Liver (tissue), 9 donors: Measurements from ENCODE around the gene MYCBPAP. TPM values are rescaled to one million over a fixed set of nuclear protein-coding genes. Genes with fewer than 3 reads are reported as not detected.

Experiments used
- DNase-seq: peaks from one replicate; pipeline ENCODE4 v3.0.0-alpha.2; 2017; ENCODE audit warnings: low spot score
- H3K27ac ChIP-seq, 2 donors: one replicate each; pipeline ENCODE4 v1.7.0; 2013; ENCODE audit warnings: inconsistent platforms in 2 of 2, low read length in 2 of 2, control low read depth in 1 of 2, low read depth in 1 of 2, mild to moderate bottlenecking in 1 of 2
- H3K27me3 ChIP-seq, 4 donors: one replicate each; pipeline versions ENCODE4 v1.6.1 to v1.7.0; 2013; ENCODE audit warnings: low read length in 3 of 4, inconsistent platforms in 1 of 4, mild to moderate bottlenecking in 1 of 4, moderate library complexity in 1 of 4; ENCODE audit not compliant: control insufficient read depth in 4 of 4, insufficient read depth in 4 of 4
- H3K36me3 ChIP-seq, 4 donors: one replicate each; pipeline versions ENCODE4 v1.6.1 to v1.7.0; 2013; ENCODE audit warnings: low read length in 3 of 4, mild to moderate bottlenecking in 3 of 4, low read depth in 1 of 4, moderate library complexity in 1 of 4; ENCODE audit not compliant: control insufficient read depth in 4 of 4, insufficient read depth in 3 of 4
- H3K4me1 ChIP-seq, 4 donors: one replicate each; pipeline versions ENCODE4 v1.6.1 to v1.7.0; 2013; ENCODE audit warnings: low read length in 3 of 4, mild to moderate bottlenecking in 3 of 4, moderate library complexity in 1 of 4; ENCODE audit not compliant: control insufficient read depth in 4 of 4, insufficient read depth in 4 of 4
- H3K4me3 ChIP-seq, 3 donors: one replicate each; pipeline versions ENCODE4 v1.6.1 to v1.7.0; 2013; ENCODE audit warnings: low read length in 3 of 3, control low read depth in 1 of 3, low read depth in 1 of 3, mild to moderate bottlenecking in 1 of 3
- H3K9ac ChIP-seq, 2 donors: one replicate each; pipeline ENCODE4 v1.7.0; 2013; ENCODE audit warnings: low read length in 2 of 2, mild to moderate bottlenecking in 2 of 2, moderate library complexity in 2 of 2, control low read depth in 1 of 2, low read depth in 1 of 2
- H3K9me3 ChIP-seq, 4 donors: one replicate each; pipeline versions ENCODE4 v1.6.1 to v1.7.0; 2013; ENCODE audit warnings: low read length in 3 of 4; ENCODE audit not compliant: control insufficient read depth in 4 of 4
- ATF3 ChIP-seq: IDR thresholded peaks from 2 replicates; pipeline ENCODE4 v1.6.1; 2016; ENCODE audit warnings: antibody characterized with exemption
- EGR1 ChIP-seq, 2 donors: IDR thresholded peaks; 2 replicates each; pipeline ENCODE4 v1.6.1; 2016 to 2018; ENCODE audit warnings: antibody characterized with exemption in 2 of 2, low read depth in 2 of 2
- FOXA2 ChIP-seq: IDR thresholded peaks from 2 replicates; pipeline ENCODE4 v1.6.1; 2016; ENCODE audit warnings: antibody characterized with exemption
- GABPA ChIP-seq, 2 donors: IDR thresholded peaks in 1 of 2; conservative IDR thresholded peaks in 1 of 2; 2 replicates each; pipeline ENCODE4 v1.6.1; 2016; ENCODE audit warnings: antibody characterized with exemption in 2 of 2, mild to moderate bottlenecking in 1 of 2, moderate library complexity in 1 of 2
- HNF4G ChIP-seq: IDR thresholded peaks from 2 replicates; pipeline ENCODE4 v1.6.1; 2016; ENCODE audit warnings: antibody characterized with exemption
- NR2F2 ChIP-seq: IDR thresholded peaks from 2 replicates; pipeline ENCODE4 v1.6.1; 2016; ENCODE audit warnings: antibody characterized with exemption
- RAD21 ChIP-seq, 2 donors: IDR thresholded peaks; 2 replicates each; pipeline ENCODE4 v1.6.1; 2016; ENCODE audit warnings: antibody characterized with exemption in 2 of 2, mild to moderate bottlenecking in 2 of 2
- SP1 ChIP-seq: IDR thresholded peaks from 2 replicates; pipeline ENCODE4 v1.6.1; 2018; ENCODE audit warnings: antibody characterized with exemption, mild to moderate bottlenecking
- WGBS: extraction: QIAGEN DNeasy Blood & Tissue Kit; methylation state at CpG from one replicate; pipeline ENCODE4 v1.1.7; 2013; 5-methylcytosine and 5-hydroxymethylcytosine counted together
- polyA plus RNA-seq, 2 donors: library from polyadenylated mRNA; stranded (reverse) in 1 of 2; unstranded in 1 of 2; fragments of 200-250 nt in 1 of 2; fragments of >200 nt in 1 of 2; fragmentation: Nextera tagmentation in 1 of 2; extraction: Ambion mirVana in 1 of 2; gene quantifications; one replicate each; pipeline versions ENCODE4 v1.2.1 to v1.2.3, GENCODE V29; 2013 to 2015
- total RNA-seq, 2 donors: library from RNA; depleted of rRNA; stranded (reverse); fragments of >200 nt; gene quantifications; one replicate each; pipeline ENCODE4 v1.2.3, GENCODE V29; 2014
- TF ChIP-seq, protein P1 (sequence below): IDR thresholded peaks from 2 replicates; pipeline ENCODE4 v1.6.1; 2016; ENCODE audit warnings: antibody characterized with exemption
- TF ChIP-seq, protein P2 (sequence below): fragments of 150-350 bp; IDR thresholded peaks from 2 replicates; pipeline ENCODE4 v1.5.1; 2017; ENCODE audit warnings: improper control_type of control experiment, low read depth, low read length; ENCODE audit not compliant: missing input control
- TF ChIP-seq, protein P3 (sequence below): IDR thresholded peaks from 2 replicates; pipeline ENCODE4 v1.6.1; 2016; ENCODE audit warnings: antibody characterized with exemption
- donor health status: healthy.
- donor health status: healthy.
- donor health status: healthy.
- donor health status: healthy.
- donor health status: healthy.

The MYCBPAP gene
- total and polyA plus RNA-seq, 4 donors = 0.23 to 0.25 TPM; not detected in 2

GRCh38 chr17:50565402-50566350 lies 57.4 kb downstream of the MYCBPAP start:
- WGBS = 47% methylated on average over 10 of the region's 10 CpGs
- TF ChIP-seq SP1 = no peak
- no peak for TF ChIP-seq GABPA (IDR thresholded peaks at IDR 0.05 in 1 of 2, conservative IDR thresholded peaks at IDR 0.05 in 1 of 2)
- no peak for TF ChIP-seq NR2F2
- TF ChIP-seq, protein P1, sequence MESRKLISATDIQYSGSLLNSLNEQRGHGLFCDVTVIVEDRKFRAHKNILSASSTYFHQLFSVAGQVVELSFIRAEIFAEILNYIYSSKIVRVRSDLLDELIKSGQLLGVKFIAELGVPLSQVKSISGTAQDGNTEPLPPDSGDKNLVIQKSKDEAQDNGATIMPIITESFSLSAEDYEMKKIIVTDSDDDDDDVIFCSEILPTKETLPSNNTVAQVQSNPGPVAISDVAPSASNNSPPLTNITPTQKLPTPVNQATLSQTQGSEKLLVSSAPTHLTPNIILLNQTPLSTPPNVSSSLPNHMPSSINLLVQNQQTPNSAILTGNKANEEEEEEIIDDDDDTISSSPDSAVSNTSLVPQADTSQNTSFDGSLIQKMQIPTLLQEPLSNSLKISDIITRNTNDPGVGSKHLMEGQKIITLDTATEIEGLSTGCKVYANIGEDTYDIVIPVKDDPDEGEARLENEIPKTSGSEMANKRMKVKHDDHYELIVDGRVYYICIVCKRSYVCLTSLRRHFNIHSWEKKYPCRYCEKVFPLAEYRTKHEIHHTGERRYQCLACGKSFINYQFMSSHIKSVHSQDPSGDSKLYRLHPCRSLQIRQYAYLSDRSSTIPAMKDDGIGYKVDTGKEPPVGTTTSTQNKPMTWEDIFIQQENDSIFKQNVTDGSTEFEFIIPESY = no peak
- TF ChIP-seq EGR1 (IDR thresholded peaks at IDR 0.05; ENCODE audit: low read depth in 2 of 2) = no peak
- TF ChIP-seq, protein P2, sequence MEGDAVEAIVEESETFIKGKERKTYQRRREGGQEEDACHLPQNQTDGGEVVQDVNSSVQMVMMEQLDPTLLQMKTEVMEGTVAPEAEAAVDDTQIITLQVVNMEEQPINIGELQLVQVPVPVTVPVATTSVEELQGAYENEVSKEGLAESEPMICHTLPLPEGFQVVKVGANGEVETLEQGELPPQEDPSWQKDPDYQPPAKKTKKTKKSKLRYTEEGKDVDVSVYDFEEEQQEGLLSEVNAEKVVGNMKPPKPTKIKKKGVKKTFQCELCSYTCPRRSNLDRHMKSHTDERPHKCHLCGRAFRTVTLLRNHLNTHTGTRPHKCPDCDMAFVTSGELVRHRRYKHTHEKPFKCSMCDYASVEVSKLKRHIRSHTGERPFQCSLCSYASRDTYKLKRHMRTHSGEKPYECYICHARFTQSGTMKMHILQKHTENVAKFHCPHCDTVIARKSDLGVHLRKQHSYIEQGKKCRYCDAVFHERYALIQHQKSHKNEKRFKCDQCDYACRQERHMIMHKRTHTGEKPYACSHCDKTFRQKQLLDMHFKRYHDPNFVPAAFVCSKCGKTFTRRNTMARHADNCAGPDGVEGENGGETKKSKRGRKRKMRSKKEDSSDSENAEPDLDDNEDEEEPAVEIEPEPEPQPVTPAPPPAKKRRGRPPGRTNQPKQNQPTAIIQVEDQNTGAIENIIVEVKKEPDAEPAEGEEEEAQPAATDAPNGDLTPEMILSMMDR = no peak
- no peak for TF ChIP-seq ATF3
- no peak for TF ChIP-seq FOXA2
- TF ChIP-seq, protein P3, sequence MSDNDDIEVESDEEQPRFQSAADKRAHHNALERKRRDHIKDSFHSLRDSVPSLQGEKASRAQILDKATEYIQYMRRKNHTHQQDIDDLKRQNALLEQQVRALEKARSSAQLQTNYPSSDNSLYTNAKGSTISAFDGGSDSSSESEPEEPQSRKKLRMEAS = no peak
- no peak for TF ChIP-seq HNF4G
- no peak for TF ChIP-seq RAD21 (IDR thresholded peaks at IDR 0.05)
- H3K4me3 ChIP-seq = no peak overlapping the region
- no peak overlapping the region for H3K9ac ChIP-seq
- peaks cover 0 to 6% (median 1%) of the 10 kb centered on the region in 4 donors for H3K27me3 ChIP-seq
- no peaks in the 10 kb centered on the region for H3K9me3 ChIP-seq
- no peak overlapping the region for H3K27ac ChIP-seq
- no peaks in the 10 kb centered on the region for H3K36me3 ChIP-seq
- no peak for DNase-seq
- H3K4me1 ChIP-seq = peaks cover 0 to 5% (median 2%) of the 10 kb centered on the region in 4 donors

DNA sequence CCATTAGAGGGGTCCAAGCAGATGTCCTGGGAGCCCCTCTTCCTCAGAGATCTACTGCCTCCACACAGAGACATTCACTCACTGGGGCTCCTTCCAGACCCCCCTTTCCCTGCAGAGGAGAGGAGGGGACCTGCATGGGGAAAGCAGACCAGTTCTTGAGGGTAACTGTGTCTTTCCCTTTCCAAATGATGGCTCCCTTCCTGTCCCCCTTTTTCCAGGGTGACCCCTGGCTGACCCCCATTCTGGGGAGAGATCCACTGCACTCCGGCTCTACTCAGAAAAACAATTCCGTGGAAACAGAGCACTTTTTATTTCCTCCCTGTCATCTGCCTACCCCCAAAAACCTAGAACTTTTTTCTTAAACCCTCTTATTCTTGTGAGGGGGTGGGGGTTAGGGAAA lies 58.6 kb downstream of the MYCBPAP start:
- no peaks in the 10 kb centered on the region for H3K9me3 ChIP-seq
- H3K27me3 ChIP-seq = peaks cover 0 to 6% (median 1%) of the 10 kb centered on the region in 4 donors
- no peak overlapping the region for H3K9ac ChIP-seq
- no peak overlapping the region for H3K4me3 ChIP-seq
- no peaks in the 10 kb centered on the region for H3K4me1 ChIP-seq
- H3K27ac ChIP-seq = no peak overlapping the region
- no peaks in the 10 kb centered on the region for H3K36me3 ChIP-seq
- no peak for DNase-seq
- 61% methylated on average over 2 of the region's 2 CpGs for WGBS
- TF ChIP-seq EGR1 (IDR thresholded peaks at IDR 0.05; ENCODE audit: low read depth in 2 of 2) = no peak
- TF ChIP-seq, protein P2 = no peak
- TF ChIP-seq GABPA (IDR thresholded peaks at IDR 0.05 in 1 of 2, conservative IDR thresholded peaks at IDR 0.05 in 1 of 2) = no peak
- no peak for TF ChIP-seq RAD21 (IDR thresholded peaks at IDR 0.05)
